Activated B cell treated with CpG ODN at 0.5 μM for 24 hours (primary cell): ENCODE data around the gene ANKS1A. TPM values are rescaled to one million over a fixed set of nuclear protein-coding genes. Genes with fewer than 3 reads are reported as not detected.
"Not testable (repeated sequence)": the region's sequence is repeated elsewhere in the genome, so short reads cannot be mapped to it uniquely, and the experiment has no call there.

ENCODE experiments used
- ATAC-seq: fragments of 200-7000 bp; cut with Tn5 transposase; one replicate; pipeline ENCODE4 v1.10.0; 2021; ENCODE audit warnings: low read depth, mild to moderate bottlenecking, moderate library complexity
- CTCF ChIA-PET: fragments of 350-600 bp; sonication (Branson Sonifier 250); formaldehyde crosslinking; loops from one replicate; lab custom pipeline; 2021; ENCODE audit warnings: antibody characterized with exemption; lab: Charles Lee
- POLR2A ChIA-PET: fragments of 350-600 bp; sonication (Branson Sonifier 250); formaldehyde crosslinking; loops from one replicate; lab custom pipeline; 2021; ENCODE audit warnings: antibody characterized with exemption; lab: Charles Lee
- DNase-seq: peaks from one replicate; pipeline ENCODE4 v3.0.0; 2022
- H3K27ac Mint-ChIP-seq: one replicate; pipeline ENCODE4 v1.8.0; 2020; ENCODE audit warnings: mixed read lengths
- H3K27me3 Mint-ChIP-seq: one replicate; pipeline ENCODE4 v1.8.0; 2021; ENCODE audit warnings: mixed read lengths
- H3K36me3 Mint-ChIP-seq: one replicate; pipeline ENCODE4 v1.8.0; 2021; ENCODE audit warnings: low read depth, mixed read lengths
- H3K4me1 Mint-ChIP-seq: one replicate; pipeline ENCODE4 v1.8.0; 2021; ENCODE audit warnings: mixed read lengths
- H3K4me3 Mint-ChIP-seq: one replicate; pipeline ENCODE4 v1.8.0; 2020; ENCODE audit warnings: mild to moderate bottlenecking, mixed read lengths
- H3K9me3 Mint-ChIP-seq: one replicate; pipeline ENCODE4 v1.8.0; 2020; ENCODE audit warnings: mixed read lengths
- intact Hi-C: fragments of 100-400 bp; cut with micrococcal nuclease; formaldehyde crosslinking; loops from one replicate; pipeline ENCODE4 v1.15.1; 2024
- total RNA-seq: library from RNA; stranded (reverse); gene quantifications from 2 replicates; pipeline ENCODE4 v1.2.3, GENCODE V29; 2022
- TF ChIP-seq, protein P1 (sequence below): fragments of 200-600 bp; IDR thresholded peaks from one replicate; pipeline ENCODE4 v1.8.0; 2022; ENCODE audit warnings: antibody characterized with exemption, mild to moderate bottlenecking

The ANKS1A gene
- total RNA-seq, 1 donor from 2014 or later, result 12.6 TPM

DNA sequence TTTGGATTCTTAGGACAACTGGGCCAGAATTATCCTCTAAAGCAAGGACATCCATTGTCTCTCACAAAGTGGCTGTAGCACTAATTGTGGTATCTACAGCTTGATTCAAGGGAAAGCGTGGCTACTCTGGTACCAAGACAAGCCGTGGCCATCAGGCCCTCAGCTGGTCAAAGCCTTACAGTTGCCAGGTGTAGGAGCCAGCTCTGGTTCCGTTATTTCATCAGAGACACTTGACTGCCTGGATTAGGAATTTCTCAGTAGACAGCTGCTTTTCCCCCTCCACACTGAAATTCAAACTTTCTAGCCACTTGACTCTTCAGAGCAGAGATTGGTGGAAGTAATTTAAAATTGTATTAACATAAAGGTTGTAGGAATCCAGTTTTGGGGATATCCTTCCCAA lies 104.2 kb downstream of the ANKS1A start:
- H3K4me3 Mint-ChIP-seq, result no peak overlapping the region
- H3K36me3 Mint-ChIP-seq, result peaks cover 59% of the 10 kb centered on the region
- no peak for DNase-seq
- CTCF ChIA-PET, result no interaction called here
- H3K9me3 Mint-ChIP-seq, result no peaks in the 10 kb centered on the region
- H3K4me1 Mint-ChIP-seq, result no peaks in the 10 kb centered on the region
- no peak for ATAC-seq
- TF ChIP-seq, protein P1, sequence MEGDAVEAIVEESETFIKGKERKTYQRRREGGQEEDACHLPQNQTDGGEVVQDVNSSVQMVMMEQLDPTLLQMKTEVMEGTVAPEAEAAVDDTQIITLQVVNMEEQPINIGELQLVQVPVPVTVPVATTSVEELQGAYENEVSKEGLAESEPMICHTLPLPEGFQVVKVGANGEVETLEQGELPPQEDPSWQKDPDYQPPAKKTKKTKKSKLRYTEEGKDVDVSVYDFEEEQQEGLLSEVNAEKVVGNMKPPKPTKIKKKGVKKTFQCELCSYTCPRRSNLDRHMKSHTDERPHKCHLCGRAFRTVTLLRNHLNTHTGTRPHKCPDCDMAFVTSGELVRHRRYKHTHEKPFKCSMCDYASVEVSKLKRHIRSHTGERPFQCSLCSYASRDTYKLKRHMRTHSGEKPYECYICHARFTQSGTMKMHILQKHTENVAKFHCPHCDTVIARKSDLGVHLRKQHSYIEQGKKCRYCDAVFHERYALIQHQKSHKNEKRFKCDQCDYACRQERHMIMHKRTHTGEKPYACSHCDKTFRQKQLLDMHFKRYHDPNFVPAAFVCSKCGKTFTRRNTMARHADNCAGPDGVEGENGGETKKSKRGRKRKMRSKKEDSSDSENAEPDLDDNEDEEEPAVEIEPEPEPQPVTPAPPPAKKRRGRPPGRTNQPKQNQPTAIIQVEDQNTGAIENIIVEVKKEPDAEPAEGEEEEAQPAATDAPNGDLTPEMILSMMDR, result no peak
- POLR2A ChIA-PET, result no interaction called here
- no peaks in the 10 kb centered on the region for H3K27me3 Mint-ChIP-seq
- H3K27ac Mint-ChIP-seq, result no peak overlapping the region
- intact Hi-C loops, result no loop called here

DNA sequence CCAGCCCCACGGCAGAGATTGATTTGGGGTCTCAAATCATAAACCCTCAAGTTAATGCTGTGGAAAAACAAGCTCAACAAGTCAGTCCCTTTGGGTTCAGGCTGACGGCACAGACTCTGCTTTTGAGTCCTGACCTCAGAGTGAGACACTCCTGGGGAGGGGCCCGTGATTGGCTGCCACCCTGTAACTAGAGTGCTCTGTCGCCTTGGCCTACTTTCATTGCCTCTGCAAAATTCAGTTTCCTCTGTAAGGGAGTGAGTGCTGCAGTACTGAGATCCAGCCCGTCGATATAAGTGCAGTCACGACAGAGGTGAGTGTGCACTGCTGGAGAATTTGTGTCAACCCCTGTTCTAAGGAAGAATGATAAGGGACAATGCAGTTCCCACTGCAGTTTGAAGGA lies 105.6 kb downstream of the ANKS1A start:
- H3K36me3 Mint-ChIP-seq, result peaks cover 56% of the 10 kb centered on the region
- ChIA-PET POLR2A (no interaction called here), CTCF (no interaction called here)
- TF ChIP-seq, protein P1, result no peak
- intact Hi-C loops, result no loop called here
- H3K4me3 Mint-ChIP-seq, result no peak overlapping the region
- no peak overlapping the region for H3K27ac Mint-ChIP-seq
- no peaks in the 10 kb centered on the region for H3K9me3 Mint-ChIP-seq
- no peaks in the 10 kb centered on the region for H3K27me3 Mint-ChIP-seq
- no peaks in the 10 kb centered on the region for H3K4me1 Mint-ChIP-seq
- DNase-seq, result no peak
- no peak for ATAC-seq

DNA sequence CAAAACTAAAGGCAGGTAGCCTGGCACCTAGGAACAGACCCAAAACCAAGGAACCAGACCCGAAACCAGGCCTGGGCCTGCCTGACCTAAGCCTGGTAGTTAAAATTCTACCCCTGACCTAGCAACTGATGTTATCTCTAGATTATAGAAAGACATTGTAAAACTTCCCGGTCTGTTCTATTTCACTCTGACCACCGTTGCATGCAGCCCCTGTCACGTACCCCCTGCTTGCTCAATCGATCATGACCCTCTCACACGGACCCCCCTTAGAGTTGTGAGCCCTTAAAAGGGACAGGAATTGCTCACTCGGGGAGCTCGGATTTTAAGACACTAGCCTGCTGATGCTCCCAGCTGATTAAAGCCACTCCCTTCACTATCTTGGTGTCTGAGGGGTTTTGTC lies 109.4 kb downstream of the ANKS1A start:
- H3K4me1 Mint-ChIP-seq, CTCF ChIA-PET, H3K27me3 Mint-ChIP-seq, H3K4me3 Mint-ChIP-seq, DNase-seq, ATAC-seq, intact Hi-C loops, H3K27ac Mint-ChIP-seq, POLR2A ChIA-PET, H3K9me3 Mint-ChIP-seq: not testable (repeated sequence)
- peaks cover 42% of the 10 kb centered on the region for H3K36me3 Mint-ChIP-seq

DNA sequence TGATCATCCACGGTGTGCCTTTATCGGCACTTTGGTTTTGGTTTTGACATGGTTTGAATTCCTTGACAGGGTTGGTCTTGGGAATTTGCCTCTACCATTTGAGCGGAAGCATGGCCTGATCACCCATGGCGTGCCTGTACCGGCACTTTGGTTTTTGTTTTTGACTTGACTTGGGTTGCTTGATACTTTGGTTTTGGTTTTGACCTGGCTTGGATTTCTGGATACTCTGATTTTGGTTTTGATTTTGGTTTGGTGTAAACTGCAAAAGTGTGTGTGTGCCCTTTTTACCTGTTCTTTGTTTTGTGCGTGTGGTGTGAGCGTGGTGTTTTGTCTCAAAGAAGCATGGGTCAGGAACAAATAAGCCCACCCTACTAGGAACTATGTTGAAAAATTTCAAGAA lies 110.1 kb downstream of the ANKS1A start:
- CTCF ChIA-PET, H3K4me3 Mint-ChIP-seq, H3K9me3 Mint-ChIP-seq: not testable (repeated sequence)

DNA sequence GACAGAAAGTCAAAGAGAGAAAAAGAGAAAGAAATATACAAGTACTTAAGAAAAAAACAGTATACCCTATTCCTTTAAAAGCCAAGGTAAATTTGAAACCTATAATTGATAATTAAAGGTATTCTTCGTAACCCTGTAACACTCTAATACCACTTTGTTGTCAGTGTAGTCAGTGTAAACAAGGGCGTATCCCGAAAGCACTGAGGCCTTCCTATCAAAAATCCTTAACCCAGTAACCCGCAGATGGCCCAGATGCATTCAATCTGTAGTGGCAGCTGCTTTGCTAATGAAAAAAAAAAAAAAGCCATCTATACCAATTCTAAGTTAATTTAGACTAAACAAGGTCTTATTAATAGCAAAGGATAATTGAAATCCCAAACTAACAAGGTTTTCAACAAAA lies 110.9 kb downstream of the ANKS1A start:
- CTCF ChIA-PET, H3K27ac Mint-ChIP-seq, H3K4me3 Mint-ChIP-seq, intact Hi-C loops, DNase-seq, H3K27me3 Mint-ChIP-seq, POLR2A ChIA-PET, ATAC-seq, H3K9me3 Mint-ChIP-seq, H3K4me1 Mint-ChIP-seq: not testable (repeated sequence)
- H3K36me3 Mint-ChIP-seq, result peaks cover 34% of the 10 kb centered on the region

More for the DNA sequence above, 110.1 kb downstream of the ANKS1A start:
- POLR2A ChIA-PET, H3K27ac Mint-ChIP-seq, H3K27me3 Mint-ChIP-seq, ATAC-seq, H3K4me1 Mint-ChIP-seq, intact Hi-C loops, DNase-seq: not testable (repeated sequence)
- H3K36me3 Mint-ChIP-seq, result peaks cover 41% of the 10 kb centered on the region

DNA sequence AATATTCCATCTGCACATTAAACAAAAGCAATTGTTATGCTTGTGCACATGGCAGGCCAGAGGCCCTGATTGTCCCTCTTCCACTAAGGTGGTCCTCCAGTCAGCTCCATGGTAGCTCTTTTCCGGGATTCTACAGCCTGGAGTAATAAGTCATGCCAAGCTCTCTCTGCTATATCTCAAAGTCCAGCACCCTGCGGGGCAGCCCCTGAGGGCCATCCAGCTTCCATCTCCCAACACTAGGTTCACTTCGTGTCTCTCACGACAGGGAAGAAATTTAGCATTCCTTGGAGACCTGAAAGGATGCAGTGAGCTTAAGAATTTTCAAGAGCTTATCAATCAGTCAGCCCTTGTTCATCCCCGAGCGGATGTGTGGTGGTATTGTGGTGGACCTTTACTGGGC lies 112.3 kb downstream of the ANKS1A start:
- intact Hi-C loops, H3K4me3 Mint-ChIP-seq, H3K27ac Mint-ChIP-seq, ATAC-seq, DNase-seq, CTCF ChIA-PET, H3K27me3 Mint-ChIP-seq, POLR2A ChIA-PET, H3K9me3 Mint-ChIP-seq, H3K4me1 Mint-ChIP-seq: not testable (repeated sequence)
- H3K36me3 Mint-ChIP-seq, result peaks cover 32% of the 10 kb centered on the region

DNA sequence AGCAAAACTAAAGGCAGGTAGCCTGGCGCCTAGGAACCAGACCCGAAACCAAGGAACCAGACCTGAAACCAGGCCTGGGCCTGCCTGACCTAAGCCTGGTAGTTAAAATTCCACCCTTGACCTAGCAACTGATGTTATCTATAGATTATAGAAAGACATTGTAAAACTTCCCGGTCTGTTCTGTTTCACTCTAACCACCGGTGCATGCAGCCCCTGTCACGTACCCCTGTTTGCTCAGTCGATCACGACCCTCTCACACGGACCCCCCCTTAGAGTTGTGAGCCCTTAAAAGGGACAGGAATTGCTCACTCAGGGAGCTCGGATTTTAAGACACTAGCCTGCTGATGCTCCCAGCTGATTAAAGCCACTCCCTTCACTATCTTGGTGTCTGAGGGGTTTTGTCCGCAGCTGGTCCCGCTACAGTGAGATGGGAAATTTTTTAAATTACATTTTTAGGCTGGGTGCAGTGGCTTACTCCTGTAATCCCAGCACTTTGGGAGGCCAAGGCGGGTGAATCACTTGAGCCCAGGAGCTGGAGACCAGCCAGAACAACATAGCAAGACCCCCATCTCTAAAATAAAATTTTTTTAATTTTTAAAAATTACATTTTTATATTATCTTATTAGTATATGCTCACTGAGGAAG lies 115.0 kb downstream of the ANKS1A start:
- ATAC-seq, H3K27me3 Mint-ChIP-seq, H3K4me1 Mint-ChIP-seq, DNase-seq, CTCF ChIA-PET, H3K27ac Mint-ChIP-seq, H3K4me3 Mint-ChIP-seq, intact Hi-C loops, H3K9me3 Mint-ChIP-seq: not testable (repeated sequence)
- H3K36me3 Mint-ChIP-seq, result peaks cover 27% of the 10 kb centered on the region
- POLR2A ChIA-PET, result interaction anchor here (0.6 kb wide), 1 partner anchor 295 kb away, joined by 12 read pairs; no protein-coding TSS in a partner anchor
